H1 (cell line): ENCODE measurements around the gene ZNF337. TPM values are rescaled to one million over a fixed set of nuclear protein-coding genes. Genes with fewer than 3 reads are reported as not detected.

ENCODE experiments used
- ATF3 ChIP-seq: IDR thresholded peaks from 2 replicates; pipeline ENCODE4 v1.6.1; 2011; ENCODE audit warnings: low read depth, mild to moderate bottlenecking, low read length; ENCODE audit not compliant: insufficient read depth
- MAFK ChIP-seq: IDR thresholded peaks from 2 replicates; pipeline ENCODE4 v1.6.1; 2012; ENCODE audit warnings: low read depth, mild to moderate bottlenecking, improper control_type of control experiment, low read length
- PHF8 ChIP-seq: fragments of 200-600 bp; sonication (generic); conservative IDR thresholded peaks from 2 replicates; pipeline ENCODE4 v1.7.1; 2012; ENCODE audit warnings: low read depth, mild to moderate bottlenecking, inconsistent platforms, low read length, moderate library complexity
- polyA plus RNA-seq, 7 experiments: library from polyadenylated mRNA; depleted of rRNA in 3 of 7; stranded (reverse) in 5 of 7; unstranded in 2 of 7; fragments of >200 nt in 5 of 7; fragments of 200-250 nt in 2 of 7; gene quantifications; 1 replicate in 5 of 7; 2 replicates in 1 of 7; 4 replicates in 1 of 7; pipeline versions ENCODE4 v1.2.1 to v1.2.3, GENCODE V29; 2011 to 2013; ENCODE audit warnings: missing spikeins in 2 of 7, mixed read lengths in 2 of 7
- total RNA-seq: library from RNA; stranded (reverse); fragmentation: NEBNext Ultra II Directional; extraction: Animal tissue kit (Norgen Biotek cat#: 25700); gene quantifications from 2 replicates; pipeline ENCODE4 v1.2.1, GENCODE V29; 2021

Gene ZNF337
- total and polyA plus RNA-seq, 2 of the 8 experiments (the other 6 are each of a cell fraction or from before 2014, with no cell fraction given) = 2.8 to 6.6 TPM

DNA sequence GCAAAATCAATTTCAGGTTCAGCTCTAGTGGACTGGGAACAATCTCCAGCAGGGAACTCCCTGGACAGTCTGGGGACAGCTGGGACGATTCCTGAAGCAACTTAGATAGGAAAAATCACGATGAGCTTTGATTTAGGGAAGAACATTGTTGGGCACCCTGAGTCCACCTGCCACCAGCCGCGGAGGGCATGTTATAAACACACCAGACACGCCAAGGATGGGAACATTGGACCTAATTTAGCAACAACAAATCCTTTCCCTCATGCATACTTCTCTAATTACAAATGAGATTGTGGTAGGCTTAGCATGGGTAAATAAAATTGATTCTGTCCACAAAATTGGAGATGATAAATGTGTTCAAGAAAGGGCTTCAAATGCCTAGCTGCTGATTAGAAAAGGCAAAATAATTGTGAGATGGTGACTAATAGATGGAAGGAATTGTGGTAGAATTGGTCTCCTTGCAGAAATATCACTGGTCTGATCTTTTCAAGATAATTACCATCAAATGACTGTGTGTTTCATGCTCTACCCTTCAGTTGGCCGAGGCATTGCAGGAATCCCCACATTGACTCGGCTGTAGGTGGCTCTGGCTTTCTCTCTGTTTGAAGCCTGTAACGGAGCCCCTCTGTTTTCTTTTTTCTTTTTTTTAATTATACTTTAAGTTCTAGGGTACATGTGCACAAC is 66.7 kb downstream of the ZNF337 start (continued):
- TF ChIP-seq MAFK = no peak
- no peak for TF ChIP-seq ATF3
- no peak for TF ChIP-seq PHF8
